SK-N-SH (cell line): ENCODE data around the gene EIF4E1B. TPM values are rescaled to one million over a fixed set of nuclear protein-coding genes. Genes with fewer than 3 reads are reported as not detected.

ENCODE experiments used
- CTCF ChIA-PET: fragments of 300-600, 350-600 bp; formaldehyde crosslinking; extraction: SDS; loops from one replicate; lab custom pipeline; 2021; lab: Yijun Ruan, JAX
- POLR2A ChIA-PET: fragments of 350-600 bp; sonication (Branson Sonifier 250); formaldehyde crosslinking; extraction: SDS; loops from one replicate; lab custom pipeline; 2020; ENCODE audit warnings: antibody characterized with exemption, inconsistent platforms; lab: Yijun Ruan, JAX
- DNase-seq: peaks from one replicate; pipeline ENCODE4 v3.0.0; 2012
- H2AFZ ChIP-seq: fragments of 200-600 bp; sonication (generic); 2 replicates; pipeline ENCODE4 v1.8.1; 2016; ENCODE audit warnings: antibody characterized with exemption, mild to moderate bottlenecking, low read depth
- H3F3A ChIP-seq: fragments of 200-600 bp; sonication (generic); replicated peaks from 2 replicates; pipeline ENCODE3; 2016; ENCODE audit warnings: antibody characterized with exemption, mild to moderate bottlenecking; ENCODE audit not compliant: insufficient read depth
- H3K27ac ChIP-seq, 2 experiments: fragments of 200-500 bp in 1 of 2; fragments of 200-600 bp in 1 of 2; sonication (Bioruptor generic) in 1 of 2; sonication (generic), shearing (Covaris generic) in 1 of 2; 2 replicates each; pipeline versions ENCODE4 v1.5.1 to v1.6.1; 2014 to 2016; ENCODE audit warnings: low read depth in 2 of 2, inconsistent platforms in 1 of 2, low read length in 1 of 2, mild to moderate bottlenecking in 1 of 2, mixed read lengths in 1 of 2
- H3K27me3 ChIP-seq: fragments of 200-600 bp; sonication (generic), shearing (Covaris generic); 2 replicates; pipeline ENCODE4 v1.6.1; 2016; ENCODE audit warnings: mixed run types; ENCODE audit not compliant: insufficient read depth
- H3K36me3 ChIP-seq, 2 experiments: fragments of 200-500 bp in 1 of 2; fragments of 200-600 bp in 1 of 2; sonication (Bioruptor generic) in 1 of 2; sonication (generic) in 1 of 2; replicated peaks in 1 of 2; 2 replicates each; pipeline versions ENCODE3 to v1.5.1; 2014 to 2016; ENCODE audit warnings: low read length in 1 of 2, mild to moderate bottlenecking in 1 of 2; ENCODE audit not compliant: insufficient read depth in 2 of 2, control insufficient read depth in 1 of 2
- H3K4me1 ChIP-seq, 2 experiments: fragments of 200-500 bp in 1 of 2; fragments of 200-600 bp in 1 of 2; sonication (Bioruptor generic) in 1 of 2; sonication (generic), shearing (Covaris generic) in 1 of 2; 2 replicates each; pipeline versions ENCODE4 v1.5.1 to v1.6.1; 2014 to 2016; ENCODE audit warnings: low read depth in 1 of 2, low read length in 1 of 2, mixed run types in 1 of 2; ENCODE audit not compliant: insufficient read depth in 2 of 2, control insufficient read depth in 1 of 2
- H3K4me2 ChIP-seq: fragments of 200-600 bp; sonication (generic), shearing (Covaris generic); 2 replicates; pipeline ENCODE4 v1.6.1; 2017; ENCODE audit warnings: mixed run types
- H3K4me3 ChIP-seq, 2 experiments: fragments of 200-500 bp in 1 of 2; fragments of 200-600 bp in 1 of 2; sonication (Bioruptor generic) in 1 of 2; sonication (generic), shearing (Covaris generic) in 1 of 2; 2 replicates each; pipeline versions ENCODE4 v1.5.1 to v1.8.1; 2014 to 2016; ENCODE audit warnings: low read depth in 2 of 2, inconsistent platforms in 1 of 2, low read length in 1 of 2, mild to moderate bottlenecking in 1 of 2, mixed read lengths in 1 of 2, moderate library complexity in 1 of 2
- H3K79me2 ChIP-seq: fragments of 200-600 bp; sonication (generic); 2 replicates; pipeline ENCODE4 v1.8.1; 2017; ENCODE audit warnings: mild to moderate bottlenecking; ENCODE audit not compliant: insufficient read depth
- H3K9ac ChIP-seq: fragments of 200-600 bp; sonication (generic); 2 replicates; pipeline ENCODE4 v1.6.1; 2017; ENCODE audit warnings: mixed run types
- H3K9me2 ChIP-seq: fragments of 200-600 bp; sonication (generic); 2 replicates; pipeline ENCODE4 v1.6.1; 2017; ENCODE audit warnings: mixed run types
- H3K9me3 ChIP-seq: fragments of 200-600 bp; sonication (generic); 2 replicates; pipeline ENCODE4 v1.6.1; 2017; ENCODE audit warnings: mixed run types, mild to moderate bottlenecking, moderate library complexity
- H4K20me1 ChIP-seq: fragments of 200-600 bp; sonication (generic); 2 replicates; pipeline ENCODE4 v1.6.1; 2017; ENCODE audit warnings: mild to moderate bottlenecking, mixed run types; ENCODE audit not compliant: insufficient read depth
- ELF1 ChIP-seq: IDR thresholded peaks from 2 replicates; pipeline ENCODE4 v1.4.0; 2012
- GABPA ChIP-seq: IDR thresholded peaks from 2 replicates; pipeline ENCODE4 v1.4.0; 2012; ENCODE audit warnings: low read depth, mild to moderate bottlenecking
- MAX ChIP-seq: IDR thresholded peaks from 2 replicates; pipeline ENCODE4 v1.4.0; 2012; ENCODE audit warnings: low read depth
- MXI1 ChIP-seq: IDR thresholded peaks from 2 replicates; pipeline ENCODE4 v1.6.1; 2012; ENCODE audit warnings: mild to moderate bottlenecking, low read depth, low read length, improper control_type of control experiment
- NFIC ChIP-seq: IDR thresholded peaks from 2 replicates; pipeline ENCODE4 v1.4.0; 2012; ENCODE audit warnings: borderline replicate concordance
- POLR2AphosphoS5 ChIP-seq: IDR thresholded peaks from 2 replicates; pipeline ENCODE4 v1.6.1; 2012; ENCODE audit warnings: low read depth, low read length
- RXRA ChIP-seq: IDR thresholded peaks from 2 replicates; pipeline ENCODE4 v1.4.0; 2012; ENCODE audit warnings: low read depth, mild to moderate bottlenecking, borderline replicate concordance
- TCF12 ChIP-seq: IDR thresholded peaks from 2 replicates; pipeline ENCODE4 v1.4.0; 2012
- USF2 ChIP-seq: fragments of 150-350 bp; IDR thresholded peaks from 2 replicates; pipeline ENCODE4 v1.6.1; 2017; ENCODE audit warnings: antibody characterized with exemption, low read length, low read depth, borderline replicate concordance
- YY1 ChIP-seq: IDR thresholded peaks from 2 replicates; pipeline ENCODE4 v1.4.0; 2012; ENCODE audit warnings: low read depth, mild to moderate bottlenecking
- WGBS: methylation state at CpG from one replicate; pipeline ENCODE4 v1.1.6; 2017; ENCODE audit warnings: low lambda C conversion rate; 5-methylcytosine and 5-hydroxymethylcytosine counted together
- polyA plus RNA-seq, 3 experiments: library from polyadenylated mRNA; depleted of rRNA; stranded (reverse); fragments of >200 nt; gene quantifications; 2 replicates each; pipeline ENCODE4 v1.2.3, GENCODE V29; 2012
- TF ChIP-seq, protein P1 (sequence below): fragments of 200-600 bp; sonication (generic); IDR thresholded peaks from 2 replicates; pipeline ENCODE4 v1.6.1; 2017; ENCODE audit warnings: antibody characterized with exemption, mild to moderate bottlenecking, moderate library complexity

EIF4E1B gene
- polyA plus RNA-seq, 1 of the 3 experiments (the other 2 are of a cell fraction), result not detected

DNA sequence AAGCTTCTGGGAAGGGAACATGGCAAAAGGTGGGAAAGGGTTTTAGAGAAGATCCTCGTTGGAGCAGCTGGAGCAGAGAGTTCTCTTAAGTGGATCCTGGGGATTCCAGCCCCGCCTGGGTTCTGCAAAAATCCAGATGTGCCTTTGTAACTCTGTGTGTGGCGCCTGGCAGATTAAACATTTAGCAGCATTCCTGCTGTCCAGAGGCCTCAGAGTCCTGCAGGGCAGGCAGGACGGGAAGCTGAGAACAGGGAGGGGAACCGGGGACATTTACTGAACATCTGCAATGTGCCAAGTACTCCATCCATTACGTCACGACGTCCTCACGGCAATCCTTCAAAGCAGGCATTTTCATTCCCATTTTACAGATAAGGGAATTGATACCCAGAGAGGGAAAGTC is 6.0 kb downstream of the EIF4E1B start:
- Histone ChIP-seq H3K9me2 (no peaks in the 10 kb centered on the region), H3K36me3 (no peaks in the 10 kb centered on the region), H3F3A (no peaks in the 10 kb centered on the region), H2AFZ (no peak overlapping the region), H3K27me3 (peaks cover 27% of the 10 kb centered on the region; the same call in 1 of the 2 replicates), H3K79me2 (no peaks in the 10 kb centered on the region), H3K9ac (no peak overlapping the region), H3K4me3 (no peak overlapping the region), H3K4me1 (no peaks in the 10 kb centered on the region; a peak in 1 of 4 replicates), H3K9me3 (no peaks in the 10 kb centered on the region), H3K4me2 (no peak overlapping the region), H4K20me1 (no peaks in the 10 kb centered on the region), H3K27ac (no peak overlapping the region)
- no peak for DNase-seq
- ChIA-PET CTCF (interaction anchor here (0.8 to 2.6 kb wide), 3 partner anchors 15 to 63 kb away, joined by 3 to 7 read pairs (median 3); no protein-coding TSS in a partner anchor), POLR2A (no interaction called here)
- TF ChIP-seq NFIC (no peak), MXI1 (no peak), USF2 (no peak), POLR2AphosphoS5 (no peak), ELF1 (no peak), YY1 (no peak), RXRA (no peak), MAX (no peak), TCF12 (no peak), GABPA (no peak)
- WGBS, result 53% methylated on average over 9 of the region's 9 CpGs

DNA sequence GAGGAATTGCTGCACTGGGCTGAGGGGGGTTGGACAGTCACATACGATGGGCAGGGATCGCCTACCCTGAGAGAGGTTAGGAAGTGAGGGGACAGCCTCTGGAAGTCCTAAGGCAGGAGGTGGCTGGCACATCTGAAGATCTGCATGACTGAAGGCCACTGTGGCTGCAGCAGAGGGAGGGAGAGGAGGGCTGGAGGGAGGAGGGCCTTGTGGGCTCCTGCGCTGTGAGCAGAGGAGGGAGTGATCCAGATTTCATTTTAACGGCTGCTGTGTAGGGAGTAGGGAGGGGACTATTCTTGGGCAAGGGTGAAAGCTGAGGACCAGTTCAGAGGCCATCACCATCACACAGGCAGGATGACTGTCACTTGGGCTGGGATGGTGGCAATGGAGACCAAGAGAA is 7.1 kb downstream of the EIF4E1B start:
- no peaks in the 10 kb centered on the region for H3K36me3 ChIP-seq
- no peaks in the 10 kb centered on the region for H3F3A ChIP-seq
- POLR2A ChIA-PET, result interaction anchor here (1.0 kb wide), 1 partner anchor 10 kb away, joined by 3 read pairs; the partner anchor contains the start of gene TSPAN17
- CTCF ChIA-PET, result no interaction called here
- H3K4me2 ChIP-seq, result no peak overlapping the region
- TF ChIP-seq, protein P1, sequence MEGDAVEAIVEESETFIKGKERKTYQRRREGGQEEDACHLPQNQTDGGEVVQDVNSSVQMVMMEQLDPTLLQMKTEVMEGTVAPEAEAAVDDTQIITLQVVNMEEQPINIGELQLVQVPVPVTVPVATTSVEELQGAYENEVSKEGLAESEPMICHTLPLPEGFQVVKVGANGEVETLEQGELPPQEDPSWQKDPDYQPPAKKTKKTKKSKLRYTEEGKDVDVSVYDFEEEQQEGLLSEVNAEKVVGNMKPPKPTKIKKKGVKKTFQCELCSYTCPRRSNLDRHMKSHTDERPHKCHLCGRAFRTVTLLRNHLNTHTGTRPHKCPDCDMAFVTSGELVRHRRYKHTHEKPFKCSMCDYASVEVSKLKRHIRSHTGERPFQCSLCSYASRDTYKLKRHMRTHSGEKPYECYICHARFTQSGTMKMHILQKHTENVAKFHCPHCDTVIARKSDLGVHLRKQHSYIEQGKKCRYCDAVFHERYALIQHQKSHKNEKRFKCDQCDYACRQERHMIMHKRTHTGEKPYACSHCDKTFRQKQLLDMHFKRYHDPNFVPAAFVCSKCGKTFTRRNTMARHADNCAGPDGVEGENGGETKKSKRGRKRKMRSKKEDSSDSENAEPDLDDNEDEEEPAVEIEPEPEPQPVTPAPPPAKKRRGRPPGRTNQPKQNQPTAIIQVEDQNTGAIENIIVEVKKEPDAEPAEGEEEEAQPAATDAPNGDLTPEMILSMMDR, result no peak
- TF ChIP-seq GABPA (no peak), MXI1 (no peak), RXRA (no peak), USF2 (no peak)
- DNase-seq, result no peak
- H4K20me1 ChIP-seq, result no peaks in the 10 kb centered on the region
- WGBS, result 79% methylated on average over 4 of the region's 4 CpGs
- H3K9me2 ChIP-seq, result no peaks in the 10 kb centered on the region
- H3K9ac ChIP-seq, result no peak overlapping the region
- H2AFZ ChIP-seq, result no peak overlapping the region
- H3K27me3 ChIP-seq, result peaks cover 18% of the 10 kb centered on the region; the same call in 1 of the 2 replicates
- no peaks in the 10 kb centered on the region for H3K79me2 ChIP-seq
- no peaks in the 10 kb centered on the region; a peak in 1 of 4 replicates for H3K4me1 ChIP-seq
- H3K4me3 ChIP-seq, result no peak overlapping the region
- no peak overlapping the region for H3K27ac ChIP-seq
- H3K9me3 ChIP-seq, result no peaks in the 10 kb centered on the region
